Effector CD4-positive, alpha-beta T cell (primary cell): Measurements from ENCODE around the gene PKNOX1.
A peak's percentile ranks its signal among the peaks of the same experiment; 100 is the strongest.
"Not testable (repeated sequence)": the region's sequence is repeated elsewhere in the genome, so short reads cannot be mapped to it uniquely, and the experiment has no call there.

ENCODE experiments used
- DNase-seq: peaks from one replicate; pipeline ENCODE4 v3.0.0-alpha.2; 2020
- total RNA-seq: gene quantifications from one replicate; lab custom pipeline; 2026; lab: John Stamatoyannopoulos, UW

Gene PKNOX1
- total RNA-seq, result 11.1 reads per million, percentile 34 among the genes with 10 or more reads in this experiment

GRCh38 chr21:42973991-42974831 lies at the start of gene PKNOX1:
TSS of gene PKNOX1 (plus strand) at chr21:42974562. CDS start at chr21:43004382, 29,820 bp downstream.
- peak; percentile 99 for DNase-seq

GRCh38 chr21:42925114-42925926 lies 49.0 kb upstream of the PKNOX1 start, which contains the start of gene ERVH48-1:
TSS of gene ERVH48-1 (minus strand) at chr21:42925630. CDS start at chr21:42919006, 6,624 bp downstream.
- no peak for DNase-seq

- not testable (repeated sequence) for DNase-seq
These were observed 46.7 kb upstream of the PKNOX1 start for GRCh38 chr21:42927474-42928200.

- no peak for DNase-seq
These were observed 44.4 kb upstream of the PKNOX1 start for GRCh38 chr21:42929969-42930368.

- DNase-seq, result no peak
These were observed 42.7 kb upstream of the PKNOX1 start for GRCh38 chr21:42931560-42932235.

GRCh38 chr21:42932378-42933136 lies 41.8 kb upstream of the PKNOX1 start:
- not testable (repeated sequence) for DNase-seq

- not testable (repeated sequence) for DNase-seq
These were observed 41.0 kb upstream of the PKNOX1 start for GRCh38 chr21:42933137-42933970.

GRCh38 chr21:42933973-42934372 lies 40.4 kb upstream of the PKNOX1 start:
- not testable (repeated sequence) for DNase-seq

- not testable (repeated sequence) for DNase-seq
These were observed 38.0 kb upstream of the PKNOX1 start for GRCh38 chr21:42936360-42936759.

- DNase-seq, result not testable (repeated sequence)
These were observed 37.1 kb upstream of the PKNOX1 start for GRCh38 chr21:42937034-42937940.

- DNase-seq, result no peak
These were observed 36.3 kb upstream of the PKNOX1 start for GRCh38 chr21:42937960-42938605.

- not testable (repeated sequence) for DNase-seq
These were observed 35.8 kb upstream of the PKNOX1 start for GRCh38 chr21:42938606-42938995.

GRCh38 chr21:42939582-42940413 lies 34.6 kb upstream of the PKNOX1 start:
- no peak for DNase-seq

- no peak for DNase-seq
These were observed 32.7 kb upstream of the PKNOX1 start for GRCh38 chr21:42941696-42942085.

- no peak for DNase-seq
These were observed 32.1 kb upstream of the PKNOX1 start for GRCh38 chr21:42942244-42942643.

- not testable (repeated sequence) for DNase-seq
These were observed 25.1 kb upstream of the PKNOX1 start for GRCh38 chr21:42949094-42949755.

- DNase-seq, result not testable (repeated sequence)
These were observed 23.2 kb upstream of the PKNOX1 start for GRCh38 chr21:42951193-42951592.
